HG02884 (cell line): ENCODE results near the gene PORCN.

Source experiments
- ATAC-seq: cut with Tn5 transposase; IDR thresholded peaks from one replicate; pipeline ENCODE4 v1.9.1; 2021; ENCODE audit warnings: mild to moderate bottlenecking, moderate library complexity; ENCODE audit not compliant: unreplicated experiment

The PORCN gene

DNA sequence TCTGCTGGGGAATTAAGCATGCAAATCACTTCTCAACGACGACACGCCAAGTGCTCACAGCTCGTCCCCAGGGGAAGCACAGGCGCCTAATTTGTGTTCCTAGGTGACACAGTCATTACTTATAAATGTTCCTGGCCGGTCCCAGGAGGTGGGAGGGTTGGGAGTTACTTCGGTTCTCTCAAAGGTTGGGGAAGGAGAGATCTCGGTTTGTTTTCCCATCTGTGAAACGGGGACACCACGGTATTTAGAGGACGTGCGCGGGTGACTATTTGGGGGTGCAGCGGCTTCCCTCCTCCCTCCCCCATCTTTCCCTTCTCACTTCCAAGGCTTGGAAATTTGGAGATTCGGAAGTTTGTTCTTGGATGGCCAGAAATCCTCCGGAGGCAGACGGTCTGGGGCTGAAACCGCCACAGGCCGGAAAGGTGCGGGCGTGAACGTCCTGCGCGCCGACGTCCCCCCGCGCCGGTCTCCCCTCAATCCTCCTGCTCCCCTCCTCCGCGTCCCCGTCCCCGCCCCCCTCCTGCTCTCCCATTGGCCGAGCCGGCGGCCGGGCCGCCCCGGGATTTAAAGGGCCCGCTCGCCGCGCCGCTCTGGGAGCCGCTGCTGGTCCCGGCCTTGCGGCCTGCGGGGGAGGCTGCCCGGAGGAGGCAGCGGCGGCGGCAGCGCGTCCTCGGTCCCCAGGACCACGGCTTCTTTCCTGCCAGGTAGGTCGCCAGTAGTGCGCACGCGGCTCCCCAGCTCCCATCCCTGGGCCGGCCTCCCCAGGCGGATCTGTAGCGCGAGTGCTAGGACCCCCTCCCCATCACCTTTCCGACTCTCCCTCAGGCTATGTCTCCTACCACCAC lies at the start of gene PORCN:
TSS of gene PORCN (plus strand) at position 593 of the 845 bp plus-strand sequence. CDS start 829 bp downstream, outside the sequence.
- peak; percentile 66 for ATAC-seq

GRCh38 chrX:48459483-48459882 lies 49.3 kb upstream of the PORCN start:
- ATAC-seq, result no peak

GRCh38 chrX:48460031-48460430 lies 48.8 kb upstream of the PORCN start:
- ATAC-seq, result no peak

GRCh38 chrX:48460606-48461005 lies 48.2 kb upstream of the PORCN start:
- ATAC-seq, result no peak

DNA sequence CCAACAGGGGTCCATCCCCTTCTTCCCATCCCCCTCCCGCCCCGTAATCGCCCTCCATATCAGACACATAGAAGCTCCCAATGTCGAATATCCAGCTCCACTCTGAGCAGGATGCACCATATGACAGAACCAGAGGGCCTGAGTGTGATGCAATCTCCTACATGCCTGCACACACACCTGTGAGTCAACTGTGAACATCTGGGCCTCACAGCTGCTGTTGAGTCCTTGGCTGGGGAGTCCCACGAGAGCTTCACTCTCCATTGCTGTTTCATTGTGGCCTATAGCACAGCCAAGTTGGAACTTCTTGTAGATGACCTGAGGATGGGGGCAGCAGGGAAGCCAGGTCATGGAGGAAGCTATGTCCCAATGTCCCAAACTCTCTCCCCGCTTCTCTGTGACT lies 47.0 kb upstream of the PORCN start:
- ATAC-seq, result no peak

- ATAC-seq, result no peak
These were observed 43.4 kb upstream of the PORCN start for GRCh38 chrX:48465336-48465933.

- no peak for ATAC-seq
These were observed 42.1 kb upstream of the PORCN start for GRCh38 chrX:48466696-48467095.

DNA sequence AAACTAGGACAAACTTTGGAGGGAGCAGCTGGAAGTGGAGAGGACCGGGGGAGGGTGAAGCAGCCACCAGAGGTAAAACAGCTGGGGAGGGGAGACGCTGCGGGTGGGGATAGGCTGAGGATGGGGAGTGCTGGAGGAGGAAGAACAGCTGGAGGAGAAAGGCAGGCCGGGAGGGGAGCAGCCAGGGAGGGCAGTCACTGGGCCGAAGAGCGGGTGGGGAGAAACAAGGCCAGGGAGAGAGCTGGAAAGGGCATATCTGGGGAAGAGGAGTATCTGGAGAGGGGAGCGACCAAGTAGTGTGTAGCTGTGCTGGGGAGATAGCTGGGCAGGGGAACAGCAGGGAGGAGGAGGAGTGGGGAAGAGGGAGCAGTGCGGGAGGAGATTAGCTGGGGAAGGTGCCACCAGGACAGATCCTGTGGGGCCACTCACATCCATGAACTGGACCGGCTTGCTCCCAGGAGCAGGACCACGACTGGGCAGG lies 41.5 kb upstream of the PORCN start:
- no peak for ATAC-seq

DNA sequence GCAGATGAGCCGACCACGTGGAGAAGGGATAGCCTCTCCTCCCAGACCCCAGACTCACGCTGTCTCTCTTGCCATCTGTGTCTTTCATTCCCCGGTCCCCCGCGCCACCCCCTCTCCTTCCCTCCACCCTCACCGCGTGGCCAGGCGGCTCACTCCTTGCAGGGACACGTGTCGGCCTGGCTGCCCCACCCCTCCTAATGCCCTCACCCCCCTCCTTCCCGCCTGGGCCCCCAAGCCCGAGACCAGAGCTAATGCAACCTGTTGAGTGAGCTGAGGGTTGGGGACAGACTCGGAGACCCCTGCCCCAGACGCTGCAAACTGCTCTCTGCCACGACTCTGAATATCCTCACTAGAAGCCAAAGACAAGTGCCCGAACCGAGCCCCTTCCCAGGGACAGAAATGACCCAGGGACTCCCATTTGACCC lies 40.5 kb upstream of the PORCN start:
- peak; percentile 54 for ATAC-seq

GRCh38 chrX:48468693-48469691 lies 39.8 kb upstream of the PORCN start:
- ATAC-seq, result peak; percentile 54

GRCh38 chrX:48470110-48470832 lies 38.5 kb upstream of the PORCN start, which contains the start of gene SLC38A5:
Gene SLC38A5 (minus strand): TSS chrX:48470260. CDS start chrX:48467924, 2,336 bp downstream.
- ATAC-seq, result no peak

DNA sequence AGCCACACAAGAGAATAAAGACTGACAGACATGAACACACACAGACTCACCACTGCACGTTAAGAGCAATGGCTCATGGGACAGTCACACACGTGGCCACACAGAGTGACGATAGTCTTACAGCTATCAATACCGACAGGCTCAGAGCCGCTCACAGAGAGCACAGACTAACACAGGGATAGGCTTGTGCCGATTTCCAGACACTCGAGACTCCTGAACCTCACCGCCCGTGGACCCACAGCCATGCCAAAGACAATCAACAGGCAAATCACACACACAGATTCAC lies 38.0 kb upstream of the PORCN start:
- ATAC-seq, result no peak

GRCh38 chrX:48471504-48471903 lies 37.3 kb upstream of the PORCN start:
- ATAC-seq, result no peak

DNA sequence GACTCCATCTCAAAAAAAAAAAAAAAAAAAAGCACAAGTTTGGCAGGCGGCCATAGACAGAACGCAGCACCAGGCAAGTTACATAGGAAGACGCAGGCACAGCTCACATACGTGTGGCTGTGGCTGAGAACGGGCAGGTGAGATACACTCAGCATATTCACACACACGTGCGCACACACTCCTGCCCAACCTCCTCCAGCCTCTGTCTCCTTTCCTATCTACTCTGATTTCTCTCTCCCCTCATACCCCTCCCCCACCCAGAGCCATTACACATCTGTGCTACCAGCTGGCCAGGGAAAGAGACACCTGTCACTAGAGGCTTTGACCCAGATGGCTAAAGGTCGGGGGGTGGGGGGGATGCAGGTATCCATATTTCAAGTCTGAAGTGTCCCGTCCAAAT lies 36.6 kb upstream of the PORCN start:
- no peak for ATAC-seq

GRCh38 chrX:48472851-48473703 lies 35.7 kb upstream of the PORCN start:
- ATAC-seq, result no peak

GRCh38 chrX:48473704-48473990 lies 35.1 kb upstream of the PORCN start:
- no peak for ATAC-seq

GRCh38 chrX:48474127-48474526 lies 34.7 kb upstream of the PORCN start:
- ATAC-seq, result no peak

DNA sequence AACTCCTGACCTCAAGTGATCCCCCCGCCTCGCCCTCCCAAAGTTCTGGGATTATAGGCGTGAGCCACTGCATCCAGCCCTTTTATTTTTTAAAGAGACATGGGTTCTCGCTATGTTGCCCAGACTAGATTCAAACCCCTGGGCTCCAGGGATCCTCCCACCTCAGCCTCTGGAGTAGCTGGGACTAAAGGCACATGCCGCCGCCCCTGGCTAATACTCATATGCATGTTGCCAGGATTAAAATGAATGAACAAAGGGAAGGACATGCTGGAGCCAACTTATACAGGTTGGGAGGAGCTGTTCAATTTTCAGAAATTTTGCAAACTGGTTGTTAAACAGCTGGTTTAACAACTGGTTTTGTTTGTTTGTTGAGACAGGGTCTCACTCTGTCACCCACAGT lies 34.2 kb upstream of the PORCN start:
- ATAC-seq, result no peak

- ATAC-seq, result no peak
These were observed 33.5 kb upstream of the PORCN start for GRCh38 chrX:48475296-48475695.
